HUES6 (cell line): Measurements from ENCODE around the gene CELA2A.

Experiments
- H3K27ac ChIP-seq: 2 replicates; pipeline ENCODE4 v1.7.0; 2013; ENCODE audit warnings: low read depth, mild to moderate bottlenecking, low read length, inconsistent platforms
- H3K27me3 ChIP-seq: 2 replicates; pipeline ENCODE4 v1.6.1; 2013; ENCODE audit warnings: low read length; ENCODE audit not compliant: control insufficient read depth, insufficient read depth
- H3K36me3 ChIP-seq: 2 replicates; pipeline ENCODE4 v1.6.1; 2013; ENCODE audit warnings: low read length; ENCODE audit not compliant: control insufficient read depth, insufficient read depth
- H3K4me1 ChIP-seq: 2 replicates; pipeline ENCODE4 v1.6.1; 2013; ENCODE audit warnings: low read length; ENCODE audit not compliant: control insufficient read depth, insufficient read depth
- H3K4me3 ChIP-seq: 2 replicates; pipeline ENCODE4 v1.5.1; 2013; ENCODE audit warnings: low read depth, low read length
- H3K9ac ChIP-seq: one replicate; pipeline ENCODE4 v1.6.1; 2013; ENCODE audit warnings: mild to moderate bottlenecking, low read length
- H3K9me3 ChIP-seq: 2 replicates; pipeline ENCODE4 v1.6.1; 2013; ENCODE audit warnings: low read depth, low read length; ENCODE audit not compliant: control insufficient read depth, insufficient read depth

Gene CELA2A

DNA sequence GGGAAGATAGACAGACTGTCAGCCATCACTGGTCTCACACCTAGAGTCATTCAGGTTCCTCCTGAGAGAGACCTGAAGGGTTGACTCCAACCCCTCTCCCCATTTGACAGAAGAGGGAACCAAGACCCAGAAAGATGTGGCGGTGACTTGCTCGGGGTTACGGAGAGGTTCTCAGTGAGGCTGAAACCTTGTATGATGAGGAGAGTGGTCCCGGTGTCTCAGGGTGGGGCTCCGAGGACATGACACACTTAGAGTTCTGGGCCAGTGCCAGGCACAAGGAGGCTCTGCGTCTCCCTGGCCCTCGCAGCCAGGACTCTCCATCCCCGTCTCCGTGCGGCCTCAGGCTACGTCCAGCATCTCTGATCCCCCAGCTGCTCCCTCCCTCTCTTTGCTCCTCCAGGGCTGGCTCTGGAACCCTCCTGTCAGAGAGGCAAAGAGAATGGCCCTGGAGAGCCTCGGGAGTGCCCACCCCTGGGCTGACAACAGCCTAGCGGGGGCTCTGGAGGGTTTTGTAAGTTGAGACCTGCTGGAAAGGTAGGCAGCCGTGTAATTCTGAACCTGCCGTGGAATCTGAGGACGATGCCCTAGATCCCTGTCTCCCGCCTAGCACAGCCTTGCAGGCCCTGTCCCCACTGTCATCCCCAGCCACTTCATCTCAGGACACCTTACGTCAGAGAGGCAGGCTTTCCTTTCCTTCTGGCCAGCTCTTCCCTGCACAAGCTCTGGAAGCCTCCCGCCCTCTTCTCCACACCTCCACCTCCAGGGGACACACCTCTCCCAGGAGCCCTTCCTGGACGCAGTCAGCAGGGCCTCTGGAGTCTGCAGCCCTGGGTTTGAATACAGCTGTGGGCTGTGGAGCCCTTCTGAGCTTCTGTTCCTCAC is 42.7 kb upstream of the CELA2A start:
- Histone ChIP-seq H3K9ac (no peak overlapping the region), H3K4me3 (no peak overlapping the region), H3K27ac (no peak overlapping the region), H3K9me3 (no peaks in the 10 kb centered on the region), H3K4me1 (peaks cover 42% of the 10 kb centered on the region; the same call in 1 of the 2 replicates), H3K27me3 (peaks cover 22% of the 10 kb centered on the region), H3K36me3 (no peaks in the 10 kb centered on the region)

DNA sequence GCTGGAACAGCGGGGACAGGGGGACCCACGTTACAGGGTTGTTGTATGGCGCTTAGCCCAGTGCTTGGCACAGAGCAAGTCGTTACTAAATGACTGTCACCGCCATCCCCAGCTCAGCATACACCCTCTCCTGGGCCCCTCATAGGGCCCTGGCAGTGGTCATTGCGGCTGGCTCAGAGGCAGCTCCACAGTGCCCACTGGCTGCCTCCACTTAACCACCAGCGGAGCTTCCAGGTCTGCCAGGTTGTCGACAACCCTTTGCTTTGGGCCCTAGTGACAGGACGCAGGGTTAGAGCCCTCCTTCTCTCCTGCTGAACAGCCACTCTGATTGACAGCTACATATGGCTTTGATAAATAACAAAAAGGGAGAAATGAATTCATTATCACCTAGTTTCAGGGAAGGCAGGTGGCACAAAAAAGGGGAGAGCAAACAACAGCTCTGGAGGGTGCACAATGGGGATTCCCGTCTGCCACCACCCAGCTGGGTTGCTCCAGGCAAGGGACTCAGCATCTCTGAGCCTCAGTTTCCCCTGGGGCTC is 42.0 kb upstream of the CELA2A start:
- H3K9ac ChIP-seq = no peak overlapping the region
- no peak overlapping the region for H3K4me3 ChIP-seq
- no peak overlapping the region for H3K27ac ChIP-seq
- H3K36me3 ChIP-seq = no peaks in the 10 kb centered on the region
- peaks cover 18% of the 10 kb centered on the region for H3K27me3 ChIP-seq
- H3K4me1 ChIP-seq = peaks cover 40% of the 10 kb centered on the region; the same call in 1 of the 2 replicates
- H3K9me3 ChIP-seq = no peaks in the 10 kb centered on the region

DNA sequence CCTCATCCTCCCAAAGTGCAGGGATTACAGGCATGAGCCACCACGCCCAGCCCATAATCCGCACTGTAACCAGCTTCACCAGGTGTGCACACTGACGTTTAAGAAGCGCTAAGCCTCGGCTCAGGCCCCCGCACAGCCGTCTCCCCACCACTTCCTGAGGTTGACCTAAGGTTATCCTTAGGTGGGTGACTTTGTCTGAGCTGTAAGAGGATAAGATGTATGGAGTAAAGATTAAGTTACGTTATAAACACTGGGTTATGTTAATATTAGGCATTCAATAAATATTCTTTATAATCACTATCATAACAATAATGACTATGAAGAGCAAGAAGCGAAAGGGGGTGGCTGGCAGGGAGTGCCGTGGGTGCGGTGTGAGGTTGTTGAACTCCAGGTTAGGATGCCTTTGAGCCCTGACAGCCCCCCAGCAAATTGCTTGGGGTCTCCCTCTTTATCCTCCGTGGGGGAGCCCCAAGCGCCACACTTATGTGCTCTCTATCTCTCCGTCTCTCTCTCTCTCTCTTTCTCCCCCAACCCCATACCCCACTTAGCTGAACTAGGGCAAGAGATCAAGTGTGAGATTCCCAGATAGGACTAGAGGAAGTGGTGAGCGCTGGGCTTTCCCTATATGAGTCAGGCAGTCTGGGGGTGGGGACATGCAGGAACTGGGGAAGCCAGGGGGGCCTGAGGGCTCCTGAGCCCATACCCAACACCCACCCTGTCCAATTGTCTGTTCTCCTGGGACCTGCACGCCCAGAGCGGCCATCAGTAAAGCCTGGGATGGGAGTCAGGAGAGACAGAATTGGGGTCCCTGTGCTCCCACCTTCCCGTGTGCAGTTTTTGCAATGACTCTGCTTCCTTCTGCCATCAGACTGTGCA is 39.2 kb upstream of the CELA2A start:
- Histone ChIP-seq H3K4me1 (peaks cover 26% of the 10 kb centered on the region; the same call in 1 of the 2 replicates), H3K36me3 (no peaks in the 10 kb centered on the region), H3K4me3 (no peak overlapping the region), H3K9ac (no peak overlapping the region), H3K9me3 (peaks cover 4% of the 10 kb centered on the region; the same call in 1 of the 2 replicates), H3K27me3 (no peaks in the 10 kb centered on the region), H3K27ac (no peak overlapping the region)

- H3K4me3 ChIP-seq = no peak overlapping the region
- H3K9ac ChIP-seq = no peak overlapping the region
- H3K9me3 ChIP-seq = peaks cover 4% of the 10 kb centered on the region; the same call in 1 of the 2 replicates
- H3K36me3 ChIP-seq = no peaks in the 10 kb centered on the region
- no peak overlapping the region for H3K27ac ChIP-seq
- H3K4me1 ChIP-seq = peaks cover 18% of the 10 kb centered on the region; the same call in 1 of the 2 replicates
- no peaks in the 10 kb centered on the region for H3K27me3 ChIP-seq
Measured at GRCh38 chr1:15418806-15419515, 37.6 kb upstream of the CELA2A start.

GRCh38 chr1:15420853-15421465 is 35.6 kb upstream of the CELA2A start:
- H3K9me3 ChIP-seq = peaks cover 4% of the 10 kb centered on the region; the same call in 1 of the 2 replicates
- H3K4me3 ChIP-seq = no peak overlapping the region
- no peak overlapping the region for H3K9ac ChIP-seq
- no peaks in the 10 kb centered on the region for H3K36me3 ChIP-seq
- no peaks in the 10 kb centered on the region for H3K27me3 ChIP-seq
- H3K27ac ChIP-seq = no peak overlapping the region
- peaks cover 14% of the 10 kb centered on the region; the same call in 1 of the 2 replicates for H3K4me1 ChIP-seq

- Histone ChIP-seq H3K27ac (no peak overlapping the region), H3K9ac (no peak overlapping the region), H3K27me3 (no peaks in the 10 kb centered on the region), H3K36me3 (no peaks in the 10 kb centered on the region), H3K4me1 (peaks cover 15% of the 10 kb centered on the region), H3K4me3 (no peak overlapping the region), H3K9me3 (peaks cover 4% of the 10 kb centered on the region; the same call in 1 of the 2 replicates)
Measured at GRCh38 chr1:15422871-15423270, 33.7 kb upstream of the CELA2A start.

- H3K4me1 ChIP-seq = peaks cover 15% of the 10 kb centered on the region
- H3K4me3 ChIP-seq = no peak overlapping the region
- no peak overlapping the region for H3K27ac ChIP-seq
- H3K27me3 ChIP-seq = no peaks in the 10 kb centered on the region
- H3K36me3 ChIP-seq = no peaks in the 10 kb centered on the region
- peaks cover 4% of the 10 kb centered on the region; the same call in 1 of the 2 replicates for H3K9me3 ChIP-seq
- no peak overlapping the region for H3K9ac ChIP-seq
Measured at GRCh38 chr1:15423355-15424077, 33.0 kb upstream of the CELA2A start.

DNA sequence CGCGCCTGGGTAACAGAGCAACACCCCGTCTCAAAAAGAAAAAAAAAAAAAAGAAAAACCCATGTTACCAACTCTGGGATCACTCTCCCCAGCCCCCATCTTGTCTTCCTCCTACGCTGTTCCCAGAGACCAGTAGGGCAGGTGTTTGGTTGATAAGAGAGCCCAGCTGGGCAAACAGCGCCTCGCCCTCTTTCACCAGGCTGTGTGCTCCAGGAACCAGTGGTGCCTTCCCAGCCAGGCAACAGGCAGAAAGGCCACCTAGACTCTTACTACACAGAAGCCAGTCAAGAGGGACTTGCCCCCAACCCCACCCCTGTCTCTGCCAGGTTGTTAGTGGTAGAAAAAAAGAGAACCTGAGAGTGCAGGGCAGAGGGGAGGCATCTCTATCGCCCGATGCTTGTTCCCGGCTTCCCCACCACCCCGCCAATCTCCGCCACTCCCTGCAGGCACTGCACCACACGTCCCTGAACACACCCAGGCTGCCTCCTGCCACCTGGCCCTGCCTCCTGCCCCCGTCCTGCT is 32.3 kb upstream of the CELA2A start:
- peaks cover 15% of the 10 kb centered on the region for H3K4me1 ChIP-seq
- H3K27ac ChIP-seq = no peak overlapping the region
- H3K4me3 ChIP-seq = no peak overlapping the region
- no peak overlapping the region for H3K9ac ChIP-seq
- H3K9me3 ChIP-seq = peaks cover 4% of the 10 kb centered on the region; the same call in 1 of the 2 replicates
- no peaks in the 10 kb centered on the region for H3K36me3 ChIP-seq
- H3K27me3 ChIP-seq = no peaks in the 10 kb centered on the region

GRCh38 chr1:15424981-15425380 is 31.6 kb upstream of the CELA2A start:
- H3K27ac ChIP-seq = no peak overlapping the region
- peaks cover 15% of the 10 kb centered on the region for H3K4me1 ChIP-seq
- no peak overlapping the region for H3K9ac ChIP-seq
- no peaks in the 10 kb centered on the region for H3K27me3 ChIP-seq
- no peak overlapping the region for H3K4me3 ChIP-seq
- peaks cover 4% of the 10 kb centered on the region; the same call in 1 of the 2 replicates for H3K9me3 ChIP-seq
- H3K36me3 ChIP-seq = no peaks in the 10 kb centered on the region
